ENCODE measurements around the gene PTGER3.

PTGER3 gene

DNA sequence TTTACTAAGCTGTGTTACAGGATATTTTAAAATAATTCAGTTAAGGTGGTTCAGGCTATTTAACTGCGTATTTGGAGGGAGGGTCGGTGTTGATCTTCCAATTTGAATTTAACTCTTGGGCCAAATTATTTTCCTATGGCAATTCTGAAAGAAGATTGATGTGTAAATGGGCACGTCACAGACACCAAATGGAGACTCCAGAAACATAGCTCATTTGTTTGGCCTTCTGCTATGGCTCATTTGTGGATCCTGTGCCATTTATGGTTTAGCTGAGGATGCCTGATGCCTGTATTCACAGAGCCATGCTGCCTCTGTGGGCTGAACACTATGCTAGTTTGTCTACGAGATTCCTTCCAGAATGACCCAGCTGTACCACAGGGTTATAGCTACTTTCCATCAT, 70.6 kb downstream of the PTGER3 start:
- in situ Hi-C loops (cut with HindIII; ENCODE audit: low sequenced_read_pairs): no loop called here
- DNase-seq (ENCODE audit: low read depth): no peak
- H3K4me3 ChIP-seq (ENCODE audit: low read depth, low read length): no peak overlapping the region
- no peak for TF ChIP-seq CTCF (IDR thresholded peaks at IDR 0.05; ENCODE audit: low read depth, low read length, missing control alignments)

GRCh38 chr1:70973754-70974153, 73.9 kb downstream of the PTGER3 start:
- in situ Hi-C loops (cut with HindIII; ENCODE audit: low sequenced_read_pairs): no loop called here
- no peak for DNase-seq (ENCODE audit: low read depth)
- no peak for TF ChIP-seq CTCF (IDR thresholded peaks at IDR 0.05; ENCODE audit: low read depth, low read length, missing control alignments)
- no peak overlapping the region for H3K4me3 ChIP-seq (ENCODE audit: low read depth, low read length)

DNA sequence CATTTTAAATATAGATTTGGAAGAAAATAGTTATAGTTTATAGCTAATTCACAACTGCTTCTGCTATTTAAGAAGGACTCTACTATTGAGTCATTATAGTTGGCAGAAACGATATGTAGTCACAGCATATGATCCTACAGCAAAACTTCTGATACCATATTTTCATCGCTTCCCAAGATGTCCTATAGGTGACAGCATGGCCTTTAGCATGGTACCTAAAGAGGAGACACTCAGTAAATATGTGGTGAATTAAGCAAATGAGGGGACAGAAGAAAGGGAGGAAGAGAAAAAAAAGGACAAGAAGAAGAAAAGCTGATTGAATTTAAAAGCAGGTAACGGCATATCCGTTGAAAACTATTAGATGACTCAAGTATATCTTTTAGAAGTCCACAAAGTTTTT, 77.2 kb downstream of the PTGER3 start:
- TF ChIP-seq CTCF (IDR thresholded peaks at IDR 0.05; ENCODE audit: low read depth, low read length, missing control alignments): no peak
- no peak for DNase-seq (ENCODE audit: low read depth)
- in situ Hi-C loops (cut with HindIII; ENCODE audit: low sequenced_read_pairs): no loop called here
- H3K4me3 ChIP-seq (ENCODE audit: low read depth, low read length): no peak overlapping the region

- in situ Hi-C loops (cut with HindIII; ENCODE audit: low sequenced_read_pairs): no loop called here
- DNase-seq (ENCODE audit: low read depth): no peak
- no peak overlapping the region for H3K4me3 ChIP-seq (ENCODE audit: low read depth, low read length)
- TF ChIP-seq CTCF (IDR thresholded peaks at IDR 0.05; ENCODE audit: low read depth, low read length, missing control alignments): no peak
Measured at GRCh38 chr1:70966018-70966638, 81.5 kb downstream of the PTGER3 start.

DNA sequence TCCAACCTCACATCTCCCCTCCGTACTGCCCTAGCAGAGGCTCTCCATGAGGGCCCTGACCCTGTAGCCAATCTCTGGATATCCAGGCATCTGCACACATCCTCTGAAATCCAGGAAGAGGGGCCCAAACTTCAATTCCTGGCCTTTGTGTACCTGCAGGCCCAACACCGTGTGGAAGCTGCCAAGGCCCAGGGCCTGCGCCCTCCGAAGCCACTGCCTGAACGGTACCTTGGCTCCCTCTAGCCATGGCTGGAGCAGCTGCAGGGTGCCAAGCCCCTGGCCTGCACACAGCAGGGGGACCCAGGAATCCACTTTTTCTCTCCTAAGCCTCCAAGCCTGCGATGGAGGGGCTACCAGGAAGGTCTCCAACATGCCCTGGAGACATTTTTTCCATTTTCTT, 84.2 kb downstream of the PTGER3 start:
- H3K4me3 ChIP-seq (ENCODE audit: low read depth, low read length): no peak overlapping the region
- no peak for DNase-seq (ENCODE audit: low read depth)
- TF ChIP-seq CTCF (IDR thresholded peaks at IDR 0.05; ENCODE audit: low read depth, low read length, missing control alignments): no peak
- in situ Hi-C loops (cut with HindIII; ENCODE audit: low sequenced_read_pairs): no loop called here

GRCh38 chr1:70961374-70961975, 86.1 kb downstream of the PTGER3 start:
- H3K4me3 ChIP-seq (ENCODE audit: low read depth, low read length): no peak overlapping the region
- TF ChIP-seq CTCF (IDR thresholded peaks at IDR 0.05; ENCODE audit: low read depth, low read length, missing control alignments): no peak
- no peak for DNase-seq (ENCODE audit: low read depth)
- in situ Hi-C loops (cut with HindIII; ENCODE audit: low sequenced_read_pairs): no loop called here

Data from astrocyte of the cerebellum (primary cell).